Pancreas (tissue), 10 donors: ENCODE data around the gene MRNIP. TPM values are rescaled to one million over a fixed set of nuclear protein-coding genes. Genes with fewer than 3 reads are reported as not detected.

Experiments
- ATAC-seq, 4 donors: fragments of 200-7000 bp; cut with Tn5 transposase; one replicate each; pipeline versions ENCODE4 v1.8.0 to v1.9.1; 2020; ENCODE audit warnings: mild to moderate bottlenecking in 4 of 4, moderate library complexity in 4 of 4
- DNase-seq, 6 donors: peaks; one replicate each; pipeline ENCODE4 v3.0.0-alpha.2; 2020
- FAIRE-seq: peaks from 2 replicates; lab custom pipeline; 2012; peaks lifted over from hg19 to GRCh38; lab: Jason Lieb, UNC
- H3K27ac ChIP-seq, 4 donors: fragments of 200-600 bp; sonication (generic); 1 replicate in 3 of 4; 2 replicates in 1 of 4; pipeline versions ENCODE4 v1.5.0 to v1.8.0; 2020
- H3K27me3 ChIP-seq, 4 donors: fragments of 200-600 bp; one replicate each; pipeline ENCODE4 v1.8.0; 2021
- H3K36me3 ChIP-seq, 3 donors: fragments of 200-600 bp; sonication (generic) in 1 of 3; one replicate each; pipeline versions ENCODE4 v1.5.0 to v1.8.0; 2020 to 2021
- H3K4me1 ChIP-seq, 3 donors: fragments of 200-600 bp; one replicate each; pipeline ENCODE4 v1.8.0; 2021
- H3K4me3 ChIP-seq, 4 donors: fragments of 200-600 bp; sonication (generic) in 2 of 4; one replicate each; pipeline versions ENCODE4 v1.5.0 to v1.8.0; 2020 to 2021
- H3K9me3 ChIP-seq, 4 donors: fragments of 200-600 bp; one replicate each; pipeline ENCODE4 v1.8.0; 2021
- CTCF ChIP-seq, 4 donors: fragments of 200-600 bp; sonication (generic) in 3 of 4; IDR thresholded peaks; one replicate each; pipeline versions ENCODE4 v1.5.0 to v1.8.0; 2021; ENCODE audit warnings: antibody characterized with exemption in 4 of 4
- WGBS, 2 donors: extraction: QIAGEN DNeasy Blood & Tissue Kit; methylation state at CpG; one replicate each; pipeline ENCODE4 v1.1.7; 2013; 5-methylcytosine and 5-hydroxymethylcytosine counted together
- intact Hi-C, 3 donors: fragments of 100-400 bp; cut with DNase I; formaldehyde crosslinking; loops; one replicate each; pipeline versions ENCODE4 v1.11.1 to v1.14.2; 2022
- polyA plus RNA-seq, 2 donors: library from polyadenylated mRNA; stranded (reverse); fragments of 200-250 nt; gene quantifications; one replicate each; pipeline ENCODE4 v1.2.3, GENCODE V29; 2013
- total RNA-seq, 6 donors: library from RNA; stranded (reverse); fragmentation: NEBNext Ultra II Directional in 4 of 6; extraction: Animal tissue kit (Norgen Biotek cat#: 25700) in 4 of 6; gene quantifications; one replicate each; pipeline versions ENCODE4 v1.2.1 to v1.2.4, GENCODE V29; 2021 to 2023
- donor health status: healthy with polysubstance abuse.
- donor health status: DM: no; HTN: no; CAD: no; lungs with moderate emphysema.
- donor health status: DM: no; HTN: no; CAD: no.
- donor health status: control.
- donor health status: control.
- donor health status: Bipolar disorder and iron deficiency.
- donor health status: DM: yes; HTN: yes; CAD: no.
- donor health status: DM: no; HTN: no; CAD: no.
- donor health status: DM: no; HTN: no; CAD: no.
- donor health status: DM: yes; HTN: yes; CAD: no.

The MRNIP gene
- total and polyA plus RNA-seq, 8 donors = 8.6 to 53.1 (median 16.9) TPM

DNA sequence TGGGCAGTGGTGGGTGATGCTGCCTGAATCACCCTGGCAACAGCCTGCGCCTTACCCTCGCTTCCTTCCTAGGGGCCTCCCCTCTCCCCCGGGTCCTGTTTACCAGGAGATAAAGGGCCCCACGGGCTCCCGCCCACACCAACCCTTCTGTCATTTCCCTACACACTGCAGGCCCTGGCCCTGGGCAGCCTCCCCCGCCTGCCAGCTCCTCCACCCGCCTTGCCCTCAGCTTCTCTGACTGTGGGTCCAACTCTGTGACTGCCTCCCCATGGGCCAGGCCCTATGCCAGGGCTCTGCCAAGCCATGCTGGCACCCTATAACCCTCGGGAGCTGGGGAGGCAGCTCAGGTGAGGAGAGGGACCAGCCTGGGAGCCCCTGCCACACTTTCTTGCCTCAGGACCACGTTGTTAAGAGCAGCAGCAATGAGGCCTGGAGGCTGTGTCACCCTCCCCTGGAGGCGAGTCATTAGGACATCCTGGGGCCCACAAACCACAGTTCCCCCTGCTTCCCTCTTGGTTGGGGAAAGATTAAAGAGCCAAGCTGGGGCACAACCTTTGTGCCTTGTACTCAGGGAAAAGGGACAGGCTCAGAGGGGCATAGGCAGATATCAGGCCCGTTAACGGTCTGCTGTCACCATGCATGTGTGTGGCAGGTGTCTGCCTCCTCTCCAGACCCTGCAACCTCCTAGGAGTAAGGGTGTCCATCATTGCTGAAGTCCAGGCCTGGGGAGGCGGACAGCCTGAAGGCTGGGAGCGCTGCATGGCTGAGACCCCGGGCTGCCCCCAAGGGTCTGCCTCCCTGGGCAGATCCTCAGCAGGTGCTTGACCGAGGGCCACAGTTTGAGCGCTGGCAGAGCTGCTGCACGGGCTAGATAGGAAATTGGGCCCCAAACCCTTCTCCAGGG lies 54.7 kb downstream of the MRNIP start:
- no peak for FAIRE-seq
- WGBS, 2 donors = 61 to 73% methylated on average over 15 to 18 of the region's 18 CpGs
- intact Hi-C loops = loop anchor here in 2 of 3 donors (5.0 to 10.0 kb wide), 2 partner anchors 98 to 111 kb away; no protein-coding TSS in a partner anchor
- Histone ChIP-seq H3K9me3 (no peaks in the 10 kb centered on the region), H3K4me3 (no peak overlapping the region), H3K36me3 (peaks cover 0 to 13% (median 3%) of the 10 kb centered on the region in 3 donors), H3K4me1 (peaks cover 0 to 22% (median 0%) of the 10 kb centered on the region in 3 donors), H3K27ac (peak overlapping the region in 3 of 4 donors; percentile 82 to 94 (median 93)), H3K27me3 (no peaks in the 10 kb centered on the region)
- peak in 4 of 6 donors; percentile 10 to 58 (median 20) for DNase-seq
- TF ChIP-seq CTCF (IDR thresholded peaks at IDR 0.05) = no peak
- ATAC-seq = no peak

DNA sequence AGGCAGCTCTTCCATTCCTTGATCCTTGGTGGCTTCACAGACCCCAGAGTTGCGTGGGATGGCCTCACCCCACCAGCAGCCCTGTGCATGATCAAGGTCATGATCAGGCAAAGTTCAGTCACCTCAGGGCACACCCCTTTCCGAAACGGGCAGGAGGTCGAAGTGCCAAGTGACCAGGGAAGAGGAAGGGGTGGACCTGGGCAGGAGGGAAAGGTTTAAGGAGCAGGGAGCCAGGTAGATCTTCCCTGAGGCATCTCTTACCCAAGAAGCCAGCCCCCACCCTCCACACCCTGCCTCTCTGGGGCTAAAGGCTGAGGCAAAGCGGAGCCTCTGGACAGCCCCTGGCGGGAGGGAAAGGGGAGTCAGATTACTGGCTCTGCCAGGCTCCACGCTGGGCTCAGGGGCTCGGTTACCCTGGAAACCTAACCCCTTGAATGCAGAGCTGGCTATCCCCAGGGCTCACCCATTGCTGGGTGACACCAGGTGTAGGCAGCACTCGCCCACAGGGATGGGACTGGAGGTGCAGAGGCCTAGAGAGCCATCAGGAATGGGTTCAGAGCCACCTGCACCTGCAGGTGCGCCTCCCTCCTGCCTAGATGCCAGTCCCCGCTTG lies 55.6 kb downstream of the MRNIP start:
- intact Hi-C loops = loop anchor here in 2 of 3 donors (5.0 to 10.0 kb wide), 2 partner anchors 99 to 112 kb away; no protein-coding TSS in a partner anchor
- no peak for ATAC-seq
- Histone ChIP-seq H3K9me3 (no peaks in the 10 kb centered on the region), H3K36me3 (peaks cover 0 to 21% (median 8%) of the 10 kb centered on the region in 3 donors), H3K4me1 (peaks cover 0 to 22% (median 0%) of the 10 kb centered on the region in 3 donors), H3K4me3 (no peak overlapping the region), H3K27me3 (no peaks in the 10 kb centered on the region), H3K27ac (no peak overlapping the region)
- no peak for FAIRE-seq
- 71 to 78% methylated on average over 11 of the region's 11 CpGs for WGBS, 2 donors
- TF ChIP-seq CTCF (IDR thresholded peaks at IDR 0.05) = no peak
- peak in 1 of 6 donors; percentile 72 for DNase-seq

DNA sequence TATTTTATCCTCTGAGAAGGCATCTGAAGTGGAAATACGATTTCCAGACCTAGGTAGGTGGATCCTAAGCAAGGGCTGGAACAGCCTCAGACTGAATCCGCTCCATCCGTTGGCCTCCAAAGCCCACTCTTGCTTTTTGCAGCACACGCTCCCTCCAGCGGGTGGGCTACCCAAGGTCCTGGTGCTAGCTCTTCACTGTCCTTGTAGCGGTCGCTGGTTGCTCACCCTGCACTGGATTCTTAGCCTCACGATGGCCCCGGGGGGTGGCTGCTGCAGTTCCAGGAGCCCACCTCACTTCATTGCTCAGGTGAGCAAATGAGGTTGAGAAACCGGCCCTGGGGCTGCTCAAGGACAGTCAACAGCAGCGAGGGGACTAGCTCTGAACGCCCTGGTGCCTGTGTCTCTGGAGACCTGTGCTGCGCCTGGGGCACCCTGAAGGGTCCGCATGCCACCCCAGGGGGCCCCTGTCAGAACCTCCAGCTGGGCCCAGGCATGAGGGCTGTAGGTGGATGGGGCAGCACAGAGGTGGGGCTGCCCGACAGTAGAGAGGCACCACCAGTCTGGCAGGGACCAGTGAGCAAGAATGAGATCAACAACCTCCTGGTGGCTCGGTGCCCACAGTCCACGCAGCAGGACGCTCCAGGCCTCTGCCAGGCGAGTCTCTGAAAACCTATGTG lies 56.3 kb downstream of the MRNIP start:
- H3K27ac ChIP-seq = no peak overlapping the region
- intact Hi-C loops = loop anchor here in 2 of 3 donors (5.0 to 10.0 kb wide), 2 partner anchors 100 to 112 kb away; no protein-coding TSS in a partner anchor
- FAIRE-seq (no peak), DNase-seq (peak in 3 of 6 donors; percentile 8 to 63 (median 24)), ATAC-seq (no peak)
- H3K4me3 ChIP-seq = no peak overlapping the region
- WGBS, 2 donors = 67 to 69% methylated on average over 19 of the region's 19 CpGs
- H3K4me1 ChIP-seq = peaks cover 0 to 22% (median 0%) of the 10 kb centered on the region in 3 donors
- H3K27me3 ChIP-seq = no peaks in the 10 kb centered on the region
- H3K36me3 ChIP-seq = peaks cover 0 to 28% (median 8%) of the 10 kb centered on the region in 3 donors
- no peaks in the 10 kb centered on the region for H3K9me3 ChIP-seq
- no peak for TF ChIP-seq CTCF (IDR thresholded peaks at IDR 0.05)

DNA sequence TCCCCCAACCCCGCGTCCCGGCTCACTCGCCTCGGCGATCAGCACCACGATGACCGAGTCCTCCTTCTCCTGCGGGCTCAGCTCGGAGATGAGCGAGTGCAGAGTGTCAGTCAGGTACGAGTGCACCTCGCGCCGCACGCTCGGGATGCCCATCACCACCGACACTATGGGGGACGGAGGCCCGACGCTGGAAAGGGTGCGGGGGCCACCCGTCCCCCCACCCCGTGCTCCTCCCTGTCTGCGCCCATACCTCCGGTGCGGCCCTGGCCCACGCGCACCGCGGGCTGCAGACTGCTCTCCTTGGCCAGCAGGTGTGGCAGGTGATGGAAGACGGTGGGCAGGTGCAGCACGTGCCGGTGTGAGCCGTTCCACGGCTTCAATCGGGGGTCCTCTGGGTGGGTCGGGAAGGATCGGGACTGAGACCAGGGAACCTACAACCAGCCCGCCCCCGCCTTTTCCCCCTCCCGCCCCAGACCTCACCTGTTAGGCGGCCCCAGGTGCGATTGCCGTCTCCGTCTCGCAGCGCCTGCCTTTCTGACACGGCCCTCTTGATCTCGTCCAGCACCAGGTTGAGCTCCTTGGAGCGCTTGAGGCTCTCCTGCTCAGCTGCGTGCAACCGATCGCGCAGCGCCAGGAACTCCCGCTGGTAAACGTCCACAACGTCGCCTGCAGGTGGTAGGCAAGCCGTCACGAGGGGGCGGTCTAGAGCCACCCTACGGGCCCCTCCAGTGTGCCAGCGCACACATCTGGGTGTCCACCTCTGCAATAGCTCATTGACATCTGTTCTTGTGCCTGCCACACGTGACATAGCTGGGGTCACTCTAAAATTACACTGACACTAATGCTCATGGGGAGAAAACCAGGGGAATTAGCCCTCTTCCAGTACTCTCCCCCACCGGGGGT lies 57.1 kb downstream of the MRNIP start:
- ATAC-seq (peak; percentile 44 to 66 (median 64)), FAIRE-seq (no peak), DNase-seq (peak; percentile 74 to 92 (median 85))
- Histone ChIP-seq H3K4me1 (peaks cover 0 to 26% (median 0%) of the 10 kb centered on the region in 3 donors), H3K9me3 (no peaks in the 10 kb centered on the region), H3K4me3 (no peak overlapping the region), H3K27ac (no peak overlapping the region), H3K36me3 (peaks cover 0 to 30% (median 8%) of the 10 kb centered on the region in 3 donors), H3K27me3 (no peaks in the 10 kb centered on the region)
- intact Hi-C loops = loop anchor here in 2 of 3 donors (5.0 to 10.0 kb wide), 2 partner anchors 101 to 113 kb away; no protein-coding TSS in a partner anchor
- 50 to 54% methylated on average over 63 to 67 of the region's 67 CpGs for WGBS, 2 donors
- peak; percentile 56 to 59 (median 56) for TF ChIP-seq CTCF (IDR thresholded peaks at IDR 0.05)
